Tongue (tissue), 2 donors: ENCODE data around the gene PRR14. TPM values are rescaled to one million over a fixed set of nuclear protein-coding genes. Genes with fewer than 3 reads are reported as not detected.
A peak's percentile ranks its signal among the peaks of the same experiment; 100 is the strongest.

Source experiments
- DNase-seq: peaks from one replicate; pipeline ENCODE4 v3.0.0-alpha.2; 2015
- total RNA-seq: library from RNA; depleted of rRNA; stranded (reverse); fragments of >200 nt; gene quantifications from one replicate; pipeline ENCODE4 v1.2.3, GENCODE V29; 2014

The PRR14 gene
- 10.4 TPM for total RNA-seq

DNA sequence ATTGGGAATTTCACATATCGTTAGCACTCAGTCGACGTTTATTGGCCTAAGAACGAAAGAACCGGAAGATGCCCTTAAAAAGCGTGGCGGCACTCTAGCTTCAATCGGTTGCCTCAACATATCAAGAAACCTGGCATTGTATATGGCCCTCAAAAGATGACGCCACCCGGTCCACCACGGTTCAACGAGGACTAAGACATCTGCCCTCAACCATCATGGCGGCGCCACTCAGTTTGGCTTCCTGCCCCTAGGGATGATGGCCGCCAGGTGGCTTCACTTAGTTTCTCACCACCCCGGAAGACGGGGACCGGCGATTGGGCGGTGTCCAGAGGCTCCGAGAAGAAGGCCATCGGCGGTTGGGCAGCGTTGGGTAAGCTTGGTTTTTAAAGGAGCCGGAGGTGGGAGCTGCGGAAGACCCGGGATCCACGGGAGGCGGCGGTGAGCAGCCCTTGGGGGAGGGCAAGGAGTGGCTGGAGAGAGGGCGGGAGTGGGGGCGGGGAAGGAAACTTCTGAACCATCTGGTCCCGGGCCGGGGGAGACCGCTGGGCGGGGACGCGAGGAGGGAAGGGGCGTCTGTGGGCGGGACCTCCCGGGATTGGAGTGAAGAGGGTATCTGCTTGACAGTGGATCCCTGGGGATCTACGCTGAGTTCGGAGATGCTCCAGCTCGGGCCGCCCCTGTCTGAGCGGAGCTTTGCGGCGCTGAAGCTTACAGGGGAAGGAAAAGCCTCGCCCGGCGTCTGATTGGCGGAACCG is at the start of gene PRR14:
Gene PRR14, plus strand, starts transcription at position 592 of the 755 bp plus-strand sequence. CDS start 686 bp downstream, outside the sequence.
- DNase-seq: peak; percentile 100

DNA sequence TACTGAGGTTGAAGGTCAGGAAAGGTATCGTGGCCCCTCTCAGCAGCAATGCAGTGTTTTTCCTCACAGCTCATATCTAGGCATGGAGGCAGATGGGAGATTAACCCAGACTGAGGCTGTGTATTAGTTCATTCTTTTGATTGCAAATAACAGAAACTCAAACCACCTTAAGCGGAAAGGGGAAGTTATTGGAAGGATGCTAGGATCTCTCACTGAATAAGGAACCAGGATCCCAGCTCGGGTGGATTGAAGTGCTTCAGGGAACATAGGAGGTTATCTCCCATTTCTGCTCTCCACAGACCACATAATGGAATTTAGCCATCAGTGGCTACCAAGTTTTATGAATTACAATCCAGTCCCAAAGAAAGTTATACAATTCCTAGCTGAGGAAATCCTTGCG is 48.8 kb upstream of the PRR14 start:
- DNase-seq: no peak

DNA sequence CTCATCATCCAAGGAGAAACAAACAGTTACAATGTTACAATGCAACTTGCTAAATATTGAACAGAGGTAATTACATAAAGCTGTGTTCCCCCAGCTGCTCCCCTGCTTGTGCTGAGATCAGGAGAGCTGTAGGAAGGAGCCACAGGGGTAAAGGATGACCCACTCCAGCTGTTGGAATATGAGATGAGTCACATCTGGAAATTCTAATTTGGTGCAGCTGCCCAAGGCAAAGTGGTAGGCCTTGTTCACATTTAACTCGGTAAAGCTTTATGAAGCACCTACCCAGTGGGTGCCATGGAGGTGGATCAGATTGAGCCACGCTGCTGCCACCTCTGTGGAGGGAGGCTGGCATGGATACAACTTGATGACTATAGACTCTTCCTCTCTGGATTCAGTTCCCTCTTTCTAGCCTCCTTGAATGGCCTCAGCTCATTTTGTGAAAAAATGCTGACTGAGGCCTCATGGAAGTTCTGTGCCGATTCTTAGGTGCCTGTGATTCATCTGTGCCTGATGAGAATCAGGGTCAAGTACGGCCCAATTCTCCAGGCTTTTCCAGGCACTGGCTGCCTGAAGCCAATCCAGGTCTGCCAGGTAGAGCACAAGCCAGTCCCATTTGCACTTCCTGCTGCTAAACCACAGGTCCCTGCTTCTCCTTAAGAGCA is 48.0 kb upstream of the PRR14 start:
- DNase-seq: peak; percentile 65

DNA sequence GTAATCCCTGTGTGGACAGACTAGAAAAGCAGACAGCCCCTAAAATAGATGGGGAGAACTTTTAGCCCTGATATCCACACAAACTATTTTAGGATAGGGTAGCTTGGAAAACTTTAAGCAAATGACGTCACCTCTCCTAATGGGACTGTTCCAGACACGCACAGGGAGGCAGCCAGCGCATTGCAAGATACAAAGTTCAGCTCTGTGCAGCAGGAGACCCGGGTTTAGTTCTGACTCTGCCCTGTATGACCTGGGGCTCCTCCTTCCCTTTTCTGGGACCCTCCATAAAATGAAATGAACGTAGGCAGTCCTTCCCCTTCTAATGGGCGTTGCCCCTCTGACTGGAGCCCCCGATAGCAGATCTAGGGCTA is 46.8 kb upstream of the PRR14 start:
- DNase-seq: no peak

DNA sequence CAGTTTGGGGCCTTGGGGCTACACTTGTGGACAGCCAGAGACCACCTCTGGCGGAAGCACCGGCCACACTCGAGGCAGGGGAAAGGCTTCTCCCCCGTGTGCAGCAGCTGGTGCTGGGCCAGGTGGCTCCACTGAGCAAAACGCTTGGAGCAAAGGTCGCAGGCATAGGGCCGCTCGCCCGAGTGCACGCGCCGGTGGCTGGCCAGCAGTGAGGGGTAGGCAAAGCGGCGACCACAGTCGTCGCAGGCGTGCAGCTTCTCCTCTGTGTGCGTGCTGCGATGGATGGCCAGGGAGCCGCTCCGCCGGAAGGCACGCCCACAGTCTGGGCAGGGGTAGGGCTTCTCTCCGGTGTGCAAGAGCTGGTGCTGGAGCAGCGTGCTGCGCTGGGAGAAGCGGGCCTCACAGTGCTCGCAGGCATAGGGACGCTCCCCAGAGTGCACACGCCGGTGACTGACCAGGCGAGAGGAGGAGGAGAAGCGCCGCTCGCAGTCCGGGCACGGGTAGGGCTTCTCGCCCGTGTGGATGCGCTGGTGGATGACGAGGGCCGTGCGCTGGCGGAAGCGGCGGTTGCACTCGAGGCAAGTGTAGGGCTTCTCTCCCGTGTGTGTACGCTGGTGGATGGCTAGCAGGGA is 46.3 kb upstream of the PRR14 start:
- no peak for DNase-seq

DNA sequence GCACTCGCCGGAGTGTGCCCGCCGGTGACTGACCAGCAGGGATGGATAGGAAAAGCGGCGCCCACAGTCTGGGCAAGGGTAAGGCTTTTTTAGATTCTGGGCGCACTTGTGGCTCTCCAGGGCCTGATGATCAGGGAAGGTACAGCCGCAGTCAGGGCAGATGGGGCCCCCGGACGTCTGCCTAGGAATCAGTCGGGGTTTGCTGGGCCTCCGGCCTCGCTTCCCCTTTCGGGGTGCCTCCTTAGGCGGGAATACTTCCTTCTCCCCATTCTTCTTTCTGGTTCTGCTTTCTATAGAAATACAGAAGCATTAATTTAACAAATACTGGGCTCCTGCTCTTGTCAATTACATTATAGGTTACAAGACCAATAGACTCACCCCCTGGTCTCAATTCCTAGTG is 45.6 kb upstream of the PRR14 start:
- no peak for DNase-seq

DNA sequence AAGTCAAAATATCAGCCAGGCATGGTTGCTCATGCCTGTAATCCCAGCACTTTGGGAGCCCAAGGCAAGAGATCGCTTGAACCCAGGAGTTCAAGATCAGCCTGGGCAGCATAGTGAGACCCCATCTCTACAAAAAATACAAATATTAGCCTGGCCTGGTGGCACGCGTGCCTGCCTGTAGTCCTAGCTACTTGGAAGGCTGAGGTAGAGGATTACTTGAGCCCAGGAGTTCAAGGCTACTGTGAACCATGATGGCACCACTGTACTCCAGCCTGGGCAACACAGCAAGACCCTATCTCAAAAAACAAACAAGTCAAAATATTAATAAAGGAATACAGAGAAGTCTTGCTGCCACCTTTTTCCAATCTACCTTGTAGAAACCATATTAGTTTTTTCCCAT is 44.8 kb upstream of the PRR14 start:
- DNase-seq: no peak

DNA sequence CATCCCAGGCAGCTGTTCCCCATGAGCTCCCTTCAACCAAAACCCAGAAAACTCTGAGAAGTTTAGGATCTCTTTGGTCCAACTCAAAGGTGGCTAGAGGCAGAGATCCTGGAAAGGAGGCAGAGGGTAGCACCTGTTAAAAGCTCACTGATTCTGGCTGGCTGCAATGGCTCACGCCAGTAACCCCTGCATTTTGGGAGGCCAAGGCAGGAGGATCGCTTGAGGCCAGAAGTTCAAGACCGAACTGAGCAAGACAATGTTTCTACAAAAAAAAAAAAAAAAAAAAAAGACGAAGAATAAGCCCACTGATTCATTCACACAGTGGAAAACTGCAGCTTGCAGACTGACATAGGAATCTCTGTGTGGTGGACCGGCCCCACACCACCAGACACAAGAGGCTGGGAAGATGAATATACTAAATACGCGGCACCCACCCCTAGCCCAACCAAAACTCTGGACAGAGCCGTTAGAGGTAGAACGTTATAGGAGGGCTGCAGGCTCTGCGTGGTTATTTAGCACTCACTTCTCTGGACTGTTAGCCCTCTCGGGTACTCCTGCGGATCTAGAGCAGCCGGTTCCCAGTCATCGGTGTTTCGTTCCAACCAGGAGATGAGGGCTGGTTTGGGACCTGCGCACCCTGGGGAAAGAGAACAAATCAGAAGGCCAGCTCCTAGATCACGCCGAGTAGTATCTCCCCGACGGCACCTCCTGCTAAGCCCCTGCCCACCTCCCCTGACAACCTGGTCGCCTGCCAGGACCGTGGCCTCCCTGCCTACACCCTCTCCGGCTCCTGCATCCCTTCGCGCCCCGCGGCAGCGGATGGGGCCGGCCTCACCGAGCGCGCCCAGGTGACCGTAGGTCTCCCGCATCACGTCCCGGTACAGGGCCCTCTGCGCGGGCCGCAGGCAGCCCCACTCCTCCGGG is 41.5 kb upstream of the PRR14 start:
- peak; percentile 55 for DNase-seq

DNA sequence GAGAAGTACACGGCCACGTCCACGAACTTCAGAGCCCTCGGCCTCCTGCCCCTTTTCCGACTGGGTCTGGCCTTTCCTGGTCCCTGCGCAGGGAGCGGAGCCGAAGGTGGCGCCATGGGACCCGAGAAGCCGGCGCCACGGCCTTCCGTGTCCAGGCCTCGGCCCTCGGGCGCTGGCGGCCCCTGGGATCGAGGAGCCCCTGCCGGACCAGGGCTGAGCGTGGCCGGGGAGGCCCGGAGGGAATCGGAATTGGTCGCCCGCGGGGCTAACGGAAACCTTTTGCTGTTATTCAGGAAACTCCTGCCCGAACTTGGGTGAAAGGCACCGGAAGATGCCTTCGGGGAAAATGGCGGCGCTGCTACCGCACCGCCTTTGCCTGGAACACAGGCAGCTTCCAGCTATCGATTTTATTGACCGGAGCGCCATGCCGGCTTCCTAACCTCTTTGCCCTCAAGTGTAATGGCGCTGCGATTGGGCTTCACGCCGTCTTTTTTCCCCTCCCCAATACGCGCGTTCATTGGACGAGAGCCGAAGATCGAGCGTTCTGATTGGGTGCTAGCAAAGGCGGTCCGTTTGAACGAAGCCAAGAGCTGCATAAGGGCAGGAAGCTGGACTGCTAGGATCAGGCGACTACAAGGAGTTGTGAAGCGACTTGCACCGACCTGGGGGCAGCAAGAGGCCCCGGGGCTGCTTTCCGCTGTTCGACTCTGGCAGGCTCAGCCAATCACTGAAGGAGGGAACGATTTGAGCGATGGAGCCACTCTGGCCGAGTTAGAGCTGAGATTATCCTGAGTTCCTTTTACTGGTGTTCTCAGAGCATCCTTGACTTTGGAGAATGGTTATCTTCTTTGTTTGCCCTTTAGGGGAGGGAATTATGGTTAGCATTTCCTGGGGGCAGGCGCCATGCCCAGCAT is 40.6 kb upstream of the PRR14 start, which contains the start of gene ZNF689:
Gene ZNF689, minus strand, starts transcription at position 464 of the 914 bp plus-strand sequence. Its CDS starts 348 bp downstream, at position 116.
- DNase-seq: peak; percentile 99

DNA sequence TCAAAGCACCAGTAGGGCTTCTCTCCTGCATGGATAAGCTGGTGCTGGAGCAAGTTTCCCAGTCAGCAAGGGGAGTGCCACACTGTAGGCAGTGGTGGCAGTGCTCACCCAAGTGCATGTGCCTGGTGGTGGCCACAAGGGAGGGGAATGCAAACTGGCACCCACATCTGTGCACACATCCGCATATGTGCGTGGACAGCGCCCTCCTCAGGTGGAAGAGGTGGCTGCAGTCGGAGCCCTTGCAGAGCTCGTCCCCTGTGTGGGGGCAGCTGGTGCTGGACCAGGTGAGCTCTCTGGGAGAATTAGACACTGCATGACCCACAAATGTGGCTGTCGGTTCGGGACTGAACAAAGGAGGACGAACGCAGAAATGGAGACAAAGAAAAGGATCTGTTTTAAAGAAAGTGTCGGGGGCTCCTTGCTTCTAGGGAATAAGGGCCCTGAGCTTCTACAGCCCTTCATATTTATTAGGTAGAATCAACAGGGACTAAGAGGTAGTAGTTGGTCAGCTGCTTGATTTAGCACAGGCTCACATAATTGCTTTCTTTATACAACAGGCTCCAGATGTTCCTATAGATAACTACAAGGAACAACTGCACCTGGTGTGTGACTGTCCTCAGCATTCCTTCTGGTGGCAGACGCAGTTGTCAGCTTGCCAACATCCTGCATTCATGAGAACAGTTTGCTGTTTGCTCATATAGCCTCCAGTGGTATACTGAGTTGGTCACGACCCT is 35.2 kb upstream of the PRR14 start:
- peak; percentile 22 for DNase-seq

DNA sequence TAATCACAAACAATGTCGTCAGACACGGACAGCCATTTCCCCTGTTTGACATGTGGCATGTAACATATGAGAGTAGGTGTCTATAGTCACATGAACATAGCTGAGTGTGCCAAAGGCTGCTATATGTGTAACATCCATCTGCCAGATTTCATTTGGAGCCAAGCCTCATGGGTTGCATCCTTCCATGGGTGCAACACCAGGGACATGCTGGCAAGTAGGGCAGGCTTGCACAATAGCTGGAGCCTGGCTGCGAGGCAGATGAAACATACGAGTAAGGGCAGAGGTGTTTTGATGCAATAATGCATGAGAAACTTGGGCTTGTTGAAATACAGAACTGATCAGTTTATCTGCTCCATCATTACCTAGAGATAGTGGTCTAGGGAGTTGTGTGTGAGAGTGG is 31.6 kb upstream of the PRR14 start:
- DNase-seq: no peak

DNA sequence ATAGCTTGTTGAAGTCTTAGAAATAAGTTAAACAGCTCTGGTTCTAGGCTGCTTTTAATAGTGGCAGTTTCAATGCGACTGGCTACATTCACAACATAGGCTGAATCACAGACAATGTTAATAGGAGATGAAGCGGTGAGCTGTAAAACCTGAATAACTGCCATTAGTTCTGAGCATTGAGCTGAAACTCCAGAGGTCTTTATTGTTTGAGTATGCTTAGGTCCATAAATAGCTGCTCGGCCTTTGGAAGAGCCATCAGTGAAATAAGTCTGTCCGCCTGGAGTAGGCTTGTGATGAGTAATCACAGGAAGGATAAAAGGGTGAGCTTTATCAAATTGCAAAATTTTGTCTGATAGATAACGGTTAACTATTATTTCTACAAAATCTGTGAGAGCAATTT is 31.1 kb upstream of the PRR14 start:
- DNase-seq: no peak

DNA sequence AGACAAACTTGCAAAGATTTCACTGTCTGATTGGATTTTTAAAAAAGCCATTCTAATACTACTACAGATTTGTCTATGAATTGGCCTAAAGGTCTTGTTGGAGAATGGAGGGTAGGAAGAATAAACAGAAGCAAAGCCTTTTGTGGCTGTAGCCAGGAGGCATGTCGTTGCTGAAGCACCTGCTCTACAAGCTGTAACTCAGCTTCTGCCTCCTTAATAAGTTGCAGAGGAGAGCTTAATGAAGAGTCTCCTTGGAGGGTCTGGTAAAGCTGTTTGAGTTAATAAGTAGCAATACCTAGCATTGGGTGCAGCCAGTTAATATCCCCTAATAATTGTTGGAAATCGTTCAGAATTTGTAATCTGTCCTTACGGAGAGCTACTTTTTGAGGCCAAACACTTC is 30.6 kb upstream of the PRR14 start:
- DNase-seq: no peak

DNA sequence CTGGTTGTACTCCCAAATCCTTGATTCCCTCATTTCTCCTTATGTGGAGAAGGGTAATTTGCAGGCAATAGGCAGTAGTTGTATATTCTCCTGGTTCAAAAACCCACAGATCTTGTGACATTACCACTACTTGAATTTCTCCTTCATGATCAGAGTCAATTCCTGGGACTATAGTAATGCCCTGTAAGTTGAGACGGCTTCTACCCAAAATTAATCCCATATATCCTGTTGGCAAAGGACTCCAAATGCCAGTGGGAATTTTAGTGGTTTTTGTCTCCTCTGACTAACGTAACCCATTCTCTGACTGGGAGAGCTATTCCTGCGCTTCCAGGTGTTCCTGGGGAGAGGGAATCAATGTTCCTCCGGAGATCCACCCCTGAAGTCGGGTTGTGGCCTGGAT is 29.0 kb upstream of the PRR14 start:
- no peak for DNase-seq

DNA sequence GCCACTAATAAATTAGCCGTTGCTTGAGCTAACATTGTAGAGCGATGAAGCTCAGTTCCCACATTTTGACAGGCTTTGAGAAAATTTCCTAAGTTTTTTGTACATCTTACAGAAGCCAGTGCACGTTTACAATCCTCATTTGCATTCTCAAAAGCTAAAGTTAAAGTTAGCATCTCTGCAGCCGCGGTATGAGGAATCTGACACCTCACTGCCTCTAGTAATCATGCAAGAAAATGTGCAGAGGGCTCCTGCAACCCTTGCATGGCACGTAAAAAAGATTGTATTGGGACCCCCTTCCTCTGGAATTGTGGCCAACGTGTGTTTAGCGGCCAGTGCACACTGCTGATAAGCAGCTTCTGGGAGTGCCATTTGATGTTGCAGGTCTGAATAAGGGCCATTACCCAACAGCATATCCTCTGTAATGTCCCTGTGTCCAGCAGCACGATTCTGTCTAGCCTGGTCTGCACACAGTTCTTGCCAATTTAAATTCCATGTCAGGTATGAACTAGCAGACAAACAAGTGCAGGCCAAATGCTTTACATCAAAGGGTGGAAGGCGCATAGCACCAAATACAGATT is 28.2 kb upstream of the PRR14 start:
- DNase-seq: no peak

DNA sequence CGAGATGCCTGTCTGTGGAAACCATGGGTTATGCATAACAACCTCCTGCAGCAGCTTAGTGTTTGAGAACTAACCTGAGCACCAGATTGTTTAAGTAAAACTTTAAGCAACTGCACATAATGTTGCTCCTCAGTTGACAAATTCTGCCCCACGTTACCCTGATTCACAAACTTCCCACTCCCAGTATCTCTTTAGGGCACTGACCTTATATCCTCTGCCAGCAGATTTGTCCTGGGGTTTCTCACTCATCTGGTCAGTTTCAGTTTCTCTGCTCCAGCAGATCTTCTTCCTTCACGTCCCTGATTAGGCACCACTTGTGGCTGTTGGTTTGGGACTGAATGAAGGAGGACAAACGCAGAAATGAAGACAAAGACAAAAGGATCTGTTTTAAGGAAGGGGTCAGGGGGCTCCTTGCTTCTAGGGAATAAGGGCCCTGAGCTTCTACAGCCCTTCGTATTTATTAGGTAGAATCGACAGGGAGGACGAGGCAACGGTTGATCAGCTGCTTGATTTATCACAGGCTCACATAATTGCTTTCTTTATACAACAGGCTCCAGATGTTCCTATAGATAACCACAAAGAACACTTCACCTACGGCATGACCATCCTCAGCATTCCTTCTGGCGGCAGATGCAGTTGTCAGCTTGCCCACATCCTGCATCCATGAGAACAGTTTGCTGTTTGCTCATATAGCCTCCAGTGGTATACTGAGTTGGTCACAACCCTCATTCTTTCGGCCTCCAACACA is 27.1 kb upstream of the PRR14 start:
- DNase-seq: no peak

DNA sequence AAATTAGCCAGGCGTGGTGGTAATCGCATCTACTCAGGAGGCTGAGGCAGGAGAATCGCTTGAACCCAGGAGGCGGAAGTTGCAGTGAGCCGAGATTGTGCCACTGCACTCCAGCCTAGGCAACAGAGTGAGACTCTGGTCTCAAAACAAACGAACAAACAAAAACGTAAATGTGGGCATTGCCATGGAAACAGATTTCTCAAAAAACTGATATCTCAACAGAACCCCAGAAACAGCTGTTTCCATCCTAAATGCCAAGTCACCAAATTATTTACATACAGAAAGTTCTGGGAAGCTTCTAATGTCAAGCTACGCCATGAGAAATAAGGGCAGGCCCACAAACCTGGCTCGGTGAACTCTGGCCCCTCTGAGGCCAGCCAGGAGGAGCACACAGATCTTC is 24.5 kb upstream of the PRR14 start:
- DNase-seq: no peak

DNA sequence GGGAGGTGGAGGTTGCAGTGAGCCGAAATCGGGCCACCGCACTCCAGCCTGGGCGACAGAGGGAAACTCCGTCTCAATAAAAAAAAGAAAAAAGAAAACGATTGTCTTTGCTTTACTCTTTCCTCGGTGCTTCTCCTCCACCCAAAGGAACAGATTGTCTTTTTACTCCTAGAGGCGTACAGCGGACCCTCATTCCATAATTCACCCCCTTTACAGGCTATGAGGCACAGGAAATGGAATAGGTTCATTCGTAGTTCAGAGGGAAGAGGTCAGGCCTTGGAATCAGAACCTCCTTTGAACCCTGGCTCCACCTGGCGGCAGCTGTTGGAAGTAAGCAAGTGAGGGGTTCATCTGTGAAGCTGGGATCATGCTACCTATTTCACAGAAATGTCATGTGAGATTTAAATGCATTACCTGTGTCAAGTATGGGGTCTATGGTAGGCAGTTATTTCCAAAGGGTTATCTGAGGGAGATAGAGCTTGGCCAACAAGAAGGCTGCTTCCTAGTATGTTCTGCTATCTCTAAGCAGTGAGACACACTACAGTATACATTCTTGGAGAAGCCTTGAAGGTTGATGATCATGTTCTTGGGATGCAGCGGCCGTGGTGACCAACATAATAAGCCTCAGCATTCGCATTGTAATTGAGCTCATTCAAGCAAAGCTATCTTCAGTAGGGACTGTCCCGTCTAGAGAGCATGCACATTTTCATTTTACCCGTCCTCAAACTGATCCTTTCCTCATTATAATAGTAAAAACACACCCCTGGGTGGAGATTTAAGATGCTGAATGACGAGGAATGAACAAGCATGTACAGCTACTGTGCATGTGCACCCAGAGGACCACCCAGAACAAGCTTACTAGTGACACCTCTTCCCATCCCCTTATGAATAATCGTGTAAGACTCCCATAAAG is 21.9 kb upstream of the PRR14 start:
- DNase-seq: peak; percentile 92
